ENCODE results near the gene SUGCT.

The SUGCT gene

GRCh38 chr7:40810274-40810673, 675.5 kb downstream of the SUGCT start:
- Histone ChIP-seq H3K27me3 (ENCODE audit: control insufficient read depth in 5 of 5, insufficient read depth in 4 of 5, low read length in 5 of 5) (no peaks in the 10 kb centered on the region), H3K9ac (ENCODE audit: low read length in 5 of 5) (no peak overlapping the region), H3K27ac (ENCODE audit: low read depth, low read length) (no peak overlapping the region)

GRCh38 chr7:40811666-40812065, 676.9 kb downstream of the SUGCT start:
- H3K9me3 ChIP-seq (ENCODE audit: control insufficient read depth in 5 of 5, low read length in 5 of 5) = peaks cover 0 to 14% (median 8%) of the 10 kb centered on the region in 5 donors
- no peak overlapping the region for H3K27ac ChIP-seq (ENCODE audit: low read depth, low read length)
- H3K4me3 ChIP-seq (ENCODE audit: low read depth in 1 of 5, low read length in 5 of 5) = no peak overlapping the region
- no peaks in the 10 kb centered on the region for H3K27me3 ChIP-seq (ENCODE audit: control insufficient read depth in 5 of 5, insufficient read depth in 4 of 5, low read length in 5 of 5)
- no peaks in the 10 kb centered on the region for H3K36me3 ChIP-seq (ENCODE audit: control insufficient read depth in 5 of 5, insufficient read depth in 5 of 5, low read length in 5 of 5)
- peaks cover 0 to 5% (median 0%) of the 10 kb centered on the region in 5 donors for H3K4me1 ChIP-seq (ENCODE audit: control insufficient read depth in 5 of 5, insufficient read depth in 5 of 5, low read length in 5 of 5)
- H3K9ac ChIP-seq (ENCODE audit: low read length in 5 of 5) = no peak overlapping the region

More at GRCh38 chr7:40810274-40810673, 675.5 kb downstream of the SUGCT start:
- no peaks in the 10 kb centered on the region for H3K36me3 ChIP-seq (ENCODE audit: control insufficient read depth in 5 of 5, insufficient read depth in 5 of 5, low read length in 5 of 5)
- H3K9me3 ChIP-seq (ENCODE audit: control insufficient read depth in 5 of 5, low read length in 5 of 5) = peaks cover 0 to 14% (median 6%) of the 10 kb centered on the region in 5 donors
- peaks cover 0 to 5% (median 0%) of the 10 kb centered on the region in 5 donors for H3K4me1 ChIP-seq (ENCODE audit: control insufficient read depth in 5 of 5, insufficient read depth in 5 of 5, low read length in 5 of 5)
- no peak overlapping the region for H3K4me3 ChIP-seq (ENCODE audit: low read depth in 1 of 5, low read length in 5 of 5)

GRCh38 chr7:40815022-40815421, 680.2 kb downstream of the SUGCT start:
- no peaks in the 10 kb centered on the region for H3K27me3 ChIP-seq (ENCODE audit: control insufficient read depth in 5 of 5, insufficient read depth in 4 of 5, low read length in 5 of 5)
- H3K9ac ChIP-seq (ENCODE audit: low read length in 5 of 5) = no peak overlapping the region
- peaks cover 0 to 14% (median 8%) of the 10 kb centered on the region in 5 donors for H3K9me3 ChIP-seq (ENCODE audit: control insufficient read depth in 5 of 5, low read length in 5 of 5)
- H3K36me3 ChIP-seq (ENCODE audit: control insufficient read depth in 5 of 5, insufficient read depth in 5 of 5, low read length in 5 of 5) = no peaks in the 10 kb centered on the region
- H3K4me1 ChIP-seq (ENCODE audit: control insufficient read depth in 5 of 5, insufficient read depth in 5 of 5, low read length in 5 of 5) = no peaks in the 10 kb centered on the region
- no peak overlapping the region for H3K27ac ChIP-seq (ENCODE audit: low read depth, low read length)
- no peak overlapping the region for H3K4me3 ChIP-seq (ENCODE audit: low read depth in 1 of 5, low read length in 5 of 5)

- Histone ChIP-seq H3K36me3 (ENCODE audit: control insufficient read depth in 5 of 5, insufficient read depth in 5 of 5, low read length in 5 of 5) (no peaks in the 10 kb centered on the region), H3K9me3 (ENCODE audit: control insufficient read depth in 5 of 5, low read length in 5 of 5) (peaks cover 0 to 14% (median 8%) of the 10 kb centered on the region in 5 donors), H3K27ac (ENCODE audit: low read depth, low read length) (no peak overlapping the region), H3K4me1 (ENCODE audit: control insufficient read depth in 5 of 5, insufficient read depth in 5 of 5, low read length in 5 of 5) (no peaks in the 10 kb centered on the region), H3K4me3 (ENCODE audit: low read depth in 1 of 5, low read length in 5 of 5) (no peak overlapping the region), H3K27me3 (ENCODE audit: control insufficient read depth in 5 of 5, insufficient read depth in 4 of 5, low read length in 5 of 5) (no peaks in the 10 kb centered on the region), H3K9ac (ENCODE audit: low read length in 5 of 5) (no peak overlapping the region)
Observed at GRCh38 chr7:40815512-40815911, 680.7 kb downstream of the SUGCT start.

- Histone ChIP-seq H3K4me1 (ENCODE audit: control insufficient read depth in 5 of 5, insufficient read depth in 5 of 5, low read length in 5 of 5) (peaks cover 2 to 19% (median 15%) of the 10 kb centered on the region in 5 donors), H3K27me3 (ENCODE audit: control insufficient read depth in 5 of 5, insufficient read depth in 4 of 5, low read length in 5 of 5) (no peaks in the 10 kb centered on the region), H3K27ac (ENCODE audit: low read depth, low read length) (no peak overlapping the region), H3K9ac (ENCODE audit: low read length in 5 of 5) (no peak overlapping the region), H3K36me3 (ENCODE audit: control insufficient read depth in 5 of 5, insufficient read depth in 5 of 5, low read length in 5 of 5) (no peaks in the 10 kb centered on the region), H3K9me3 (ENCODE audit: control insufficient read depth in 5 of 5, low read length in 5 of 5) (no peaks in the 10 kb centered on the region), H3K4me3 (ENCODE audit: low read depth in 1 of 5, low read length in 5 of 5) (no peak overlapping the region)
Observed at GRCh38 chr7:40822861-40823260, 688.1 kb downstream of the SUGCT start.

- no peaks in the 10 kb centered on the region for H3K27me3 ChIP-seq (ENCODE audit: control insufficient read depth in 5 of 5, insufficient read depth in 4 of 5, low read length in 5 of 5)
- no peaks in the 10 kb centered on the region for H3K9me3 ChIP-seq (ENCODE audit: control insufficient read depth in 5 of 5, low read length in 5 of 5)
- no peak overlapping the region for H3K4me3 ChIP-seq (ENCODE audit: low read depth in 1 of 5, low read length in 5 of 5)
- no peak overlapping the region for H3K9ac ChIP-seq (ENCODE audit: low read length in 5 of 5)
- no peaks in the 10 kb centered on the region for H3K36me3 ChIP-seq (ENCODE audit: control insufficient read depth in 5 of 5, insufficient read depth in 5 of 5, low read length in 5 of 5)
- H3K27ac ChIP-seq (ENCODE audit: low read depth, low read length) = no peak overlapping the region
- peaks cover 2 to 31% (median 22%) of the 10 kb centered on the region in 5 donors for H3K4me1 ChIP-seq (ENCODE audit: control insufficient read depth in 5 of 5, insufficient read depth in 5 of 5, low read length in 5 of 5)
Observed at GRCh38 chr7:40824461-40824860, 689.7 kb downstream of the SUGCT start.

GRCh38 chr7:40826411-40827221, 691.8 kb downstream of the SUGCT start:
- peaks cover 2 to 31% (median 22%) of the 10 kb centered on the region in 5 donors for H3K4me1 ChIP-seq (ENCODE audit: control insufficient read depth in 5 of 5, insufficient read depth in 5 of 5, low read length in 5 of 5)
- no peak overlapping the region for H3K9ac ChIP-seq (ENCODE audit: low read length in 5 of 5)
- no peak overlapping the region for H3K4me3 ChIP-seq (ENCODE audit: low read depth in 1 of 5, low read length in 5 of 5)
- H3K36me3 ChIP-seq (ENCODE audit: control insufficient read depth in 5 of 5, insufficient read depth in 5 of 5, low read length in 5 of 5) = no peaks in the 10 kb centered on the region
- H3K27me3 ChIP-seq (ENCODE audit: control insufficient read depth in 5 of 5, insufficient read depth in 4 of 5, low read length in 5 of 5) = no peaks in the 10 kb centered on the region
- no peak overlapping the region for H3K27ac ChIP-seq (ENCODE audit: low read depth, low read length)
- no peaks in the 10 kb centered on the region for H3K9me3 ChIP-seq (ENCODE audit: control insufficient read depth in 5 of 5, low read length in 5 of 5)

- Histone ChIP-seq H3K27me3 (ENCODE audit: control insufficient read depth in 5 of 5, insufficient read depth in 4 of 5, low read length in 5 of 5) (no peaks in the 10 kb centered on the region), H3K9me3 (ENCODE audit: control insufficient read depth in 5 of 5, low read length in 5 of 5) (no peaks in the 10 kb centered on the region), H3K4me1 (ENCODE audit: control insufficient read depth in 5 of 5, insufficient read depth in 5 of 5, low read length in 5 of 5) (peaks cover 2 to 31% (median 22%) of the 10 kb centered on the region in 5 donors), H3K36me3 (ENCODE audit: control insufficient read depth in 5 of 5, insufficient read depth in 5 of 5, low read length in 5 of 5) (no peaks in the 10 kb centered on the region), H3K27ac (ENCODE audit: low read depth, low read length) (no peak overlapping the region), H3K9ac (ENCODE audit: low read length in 5 of 5) (no peak overlapping the region), H3K4me3 (ENCODE audit: low read depth in 1 of 5, low read length in 5 of 5) (no peak overlapping the region)
Observed at GRCh38 chr7:40827222-40828085, 692.6 kb downstream of the SUGCT start.

- H3K27ac ChIP-seq (ENCODE audit: low read depth, low read length) = no peak overlapping the region
- H3K9me3 ChIP-seq (ENCODE audit: control insufficient read depth in 5 of 5, low read length in 5 of 5) = no peaks in the 10 kb centered on the region
- peaks cover 2 to 31% (median 22%) of the 10 kb centered on the region in 5 donors for H3K4me1 ChIP-seq (ENCODE audit: control insufficient read depth in 5 of 5, insufficient read depth in 5 of 5, low read length in 5 of 5)
Observed at GRCh38 chr7:40828686-40829600, 694.1 kb downstream of the SUGCT start.

More at GRCh38 chr7:40828686-40829600, 694.1 kb downstream of the SUGCT start:
- Histone ChIP-seq H3K4me3 (ENCODE audit: low read depth in 1 of 5, low read length in 5 of 5) (no peak overlapping the region), H3K36me3 (ENCODE audit: control insufficient read depth in 5 of 5, insufficient read depth in 5 of 5, low read length in 5 of 5) (no peaks in the 10 kb centered on the region), H3K9ac (ENCODE audit: low read length in 5 of 5) (no peak overlapping the region), H3K27me3 (ENCODE audit: control insufficient read depth in 5 of 5, insufficient read depth in 4 of 5, low read length in 5 of 5) (no peaks in the 10 kb centered on the region)

Measured in subcutaneous abdominal adipose tissue (tissue), 5 donors.